Effector memory CD4-positive, alpha-beta T cell (primary cell): Measurements from ENCODE around the gene CRYAA.

Source experiments
- DNase-seq, 3 donors: peaks; one replicate each; pipeline ENCODE4 v3.0.0-alpha.2; 2020
- H3K27ac ChIP-seq: 2 replicates; pipeline ENCODE4 v1.7.0; 2013; ENCODE audit warnings: mild to moderate bottlenecking, low read length, moderate library complexity; ENCODE audit not compliant: insufficient read depth, poor library complexity, severe bottlenecking
- H3K27me3 ChIP-seq: replicated peaks from 2 replicates; pipeline ENCODE4 v1.7.0; 2013; ENCODE audit warnings: mild to moderate bottlenecking, low read length; ENCODE audit not compliant: insufficient read depth, control insufficient read depth, poor library complexity, severe bottlenecking
- H3K36me3 ChIP-seq: 2 replicates; pipeline ENCODE4 v1.7.0; 2013; ENCODE audit warnings: mild to moderate bottlenecking, low read length, moderate library complexity; ENCODE audit not compliant: control insufficient read depth, insufficient read depth
- H3K4me1 ChIP-seq: 2 replicates; pipeline ENCODE4 v1.7.0; 2013; ENCODE audit warnings: low read length, mild to moderate bottlenecking; ENCODE audit not compliant: control insufficient read depth, insufficient read depth, poor library complexity, severe bottlenecking
- H3K4me3 ChIP-seq: 2 replicates; pipeline ENCODE4 v1.7.0; 2013; ENCODE audit warnings: low read length, low read depth, mild to moderate bottlenecking; ENCODE audit not compliant: insufficient read depth, poor library complexity, severe bottlenecking
- H3K9me3 ChIP-seq: 2 replicates; pipeline ENCODE4 v1.7.0; 2013; ENCODE audit warnings: mild to moderate bottlenecking, low read length, moderate library complexity; ENCODE audit not compliant: control insufficient read depth

CRYAA gene

GRCh38 chr21:43210454-43211071 is 41.8 kb downstream of the CRYAA start:
- no peak for DNase-seq

GRCh38 chr21:43211072-43211759 is 42.4 kb downstream of the CRYAA start:
- peaks cover 6% of the 10 kb centered on the region for H3K27me3 ChIP-seq
- DNase-seq: no peak

More at GRCh38 chr21:43210454-43211071, 41.8 kb downstream of the CRYAA start:
- no peaks in the 10 kb centered on the region for H3K4me1 ChIP-seq
- H3K27me3 ChIP-seq: peaks cover 6% of the 10 kb centered on the region
- no peak overlapping the region for H3K27ac ChIP-seq
- no peaks in the 10 kb centered on the region for H3K9me3 ChIP-seq
- no peak overlapping the region for H3K4me3 ChIP-seq
- H3K36me3 ChIP-seq: no peaks in the 10 kb centered on the region

GRCh38 chr21:43211760-43212115 is 42.9 kb downstream of the CRYAA start:
- Histone ChIP-seq H3K4me1 (no peaks in the 10 kb centered on the region), H3K9me3 (no peaks in the 10 kb centered on the region), H3K4me3 (no peak overlapping the region), H3K27me3 (peaks cover 6% of the 10 kb centered on the region), H3K27ac (no peak overlapping the region), H3K36me3 (no peaks in the 10 kb centered on the region)
- DNase-seq: no peak

More at GRCh38 chr21:43211072-43211759, 42.4 kb downstream of the CRYAA start:
- Histone ChIP-seq H3K9me3 (no peaks in the 10 kb centered on the region), H3K36me3 (no peaks in the 10 kb centered on the region), H3K4me3 (no peak overlapping the region), H3K4me1 (no peaks in the 10 kb centered on the region), H3K27ac (no peak overlapping the region)
